Hepatocyte (in vitro differentiated cells): ENCODE measurements around the gene CHIC1.

ENCODE experiments used
- CTCF ChIP-seq: fragments of 200-600 bp; sonication (generic); IDR thresholded peaks from 2 replicates; pipeline ENCODE4 v1.5.1; 2016; ENCODE audit warnings: antibody characterized with exemption, mild to moderate bottlenecking; ENCODE audit not compliant: poor library complexity
- EZH2 ChIP-seq: fragments of 200-600 bp; sonication (generic); IDR thresholded peaks from 2 replicates; pipeline ENCODE4 v1.6.1; 2016; ENCODE audit warnings: antibody characterized with exemption, mild to moderate bottlenecking, borderline replicate concordance

GRCh38 chrX:73581002-73581628 is 18.1 kb downstream of the CHIC1 start:
- no peak for TF ChIP-seq CTCF
- no peak for TF ChIP-seq EZH2
